ENCODE results near the gene ADGRA1.
"Not testable (repeated sequence)": the region's sequence is repeated elsewhere in the genome, so short reads cannot be mapped to it uniquely, and the experiment has no call there.

The ADGRA1 gene, protein sequence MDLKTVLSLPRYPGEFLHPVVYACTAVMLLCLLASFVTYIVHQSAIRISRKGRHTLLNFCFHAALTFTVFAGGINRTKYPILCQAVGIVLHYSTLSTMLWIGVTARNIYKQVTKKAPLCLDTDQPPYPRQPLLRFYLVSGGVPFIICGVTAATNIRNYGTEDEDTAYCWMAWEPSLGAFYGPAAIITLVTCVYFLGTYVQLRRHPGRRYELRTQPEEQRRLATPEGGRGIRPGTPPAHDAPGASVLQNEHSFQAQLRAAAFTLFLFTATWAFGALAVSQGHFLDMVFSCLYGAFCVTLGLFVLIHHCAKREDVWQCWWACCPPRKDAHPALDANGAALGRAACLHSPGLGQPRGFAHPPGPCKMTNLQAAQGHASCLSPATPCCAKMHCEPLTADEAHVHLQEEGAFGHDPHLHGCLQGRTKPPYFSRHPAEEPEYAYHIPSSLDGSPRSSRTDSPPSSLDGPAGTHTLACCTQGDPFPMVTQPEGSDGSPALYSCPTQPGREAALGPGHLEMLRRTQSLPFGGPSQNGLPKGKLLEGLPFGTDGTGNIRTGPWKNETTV

DNA sequence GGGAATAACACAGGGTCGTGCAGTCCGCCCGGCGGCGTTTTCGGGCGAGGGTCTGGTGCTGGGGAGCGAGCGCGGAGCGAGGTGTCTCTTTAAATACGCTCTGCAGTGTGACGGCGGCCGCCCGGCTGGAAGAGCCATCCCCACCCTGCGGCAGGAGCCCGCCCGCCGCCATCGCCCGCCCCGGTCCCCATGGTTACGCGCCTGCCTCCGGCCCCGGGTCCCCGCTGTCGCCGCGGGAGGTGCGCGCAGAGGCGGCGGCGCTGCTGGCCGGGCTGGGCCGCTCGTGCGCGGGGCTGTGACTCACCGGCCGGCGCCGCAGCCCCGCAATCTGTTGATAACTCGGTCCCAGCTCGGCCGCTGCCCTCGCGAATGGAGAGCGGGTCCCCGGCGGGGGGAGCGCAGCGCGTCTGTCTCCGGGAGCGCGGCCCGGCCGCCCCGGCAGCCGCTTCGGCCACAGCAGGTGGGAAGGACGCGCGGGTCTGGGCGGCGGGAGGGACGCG, at the start of gene ADGRA1:
Gene ADGRA1, plus strand, starts transcription at position 246 of the 500 bp plus-strand sequence. CDS start 986 bp downstream, outside the sequence.
- no peak for DNase-seq (ENCODE audit: low spot score)

DNA sequence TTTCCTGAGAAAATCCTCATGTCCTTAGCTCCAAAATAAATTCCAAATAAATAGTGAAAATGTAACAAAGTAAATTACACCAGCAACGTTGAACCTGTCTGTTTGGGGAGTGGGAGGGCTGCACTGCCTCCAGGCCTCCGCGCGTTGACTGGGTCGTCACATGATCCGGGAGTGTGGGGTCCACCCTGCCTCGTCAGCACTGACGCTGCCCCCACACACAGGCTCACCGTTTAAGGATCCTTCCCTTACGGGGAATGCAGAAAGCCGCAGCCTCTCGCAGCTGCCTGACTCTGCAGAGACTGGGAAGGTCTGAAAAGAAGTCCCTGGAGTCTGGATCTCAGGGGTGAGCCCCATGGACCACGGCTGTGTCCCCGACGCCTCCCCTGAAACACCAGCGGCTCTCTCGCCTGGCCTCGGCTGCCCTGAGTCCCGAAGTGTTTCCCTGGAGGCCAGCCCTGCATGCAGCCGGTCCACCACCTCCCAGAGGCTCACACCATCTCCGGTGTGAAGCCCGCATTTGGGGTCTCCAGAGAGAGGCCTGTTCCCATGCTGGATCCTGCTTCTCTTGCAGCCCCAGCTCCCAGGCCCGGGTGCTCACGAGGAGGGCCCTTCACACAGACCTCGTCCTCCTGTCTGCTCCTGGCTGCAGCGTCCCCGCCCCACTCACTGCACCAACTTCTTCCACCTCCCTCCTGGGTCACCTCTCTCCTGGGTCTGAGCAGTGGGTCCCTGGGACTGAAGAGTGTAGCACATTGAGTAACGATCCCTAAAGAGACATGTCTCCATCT, 49.5 kb upstream of the ADGRA1 start:
- no peak for DNase-seq (ENCODE audit: low spot score)

DNA sequence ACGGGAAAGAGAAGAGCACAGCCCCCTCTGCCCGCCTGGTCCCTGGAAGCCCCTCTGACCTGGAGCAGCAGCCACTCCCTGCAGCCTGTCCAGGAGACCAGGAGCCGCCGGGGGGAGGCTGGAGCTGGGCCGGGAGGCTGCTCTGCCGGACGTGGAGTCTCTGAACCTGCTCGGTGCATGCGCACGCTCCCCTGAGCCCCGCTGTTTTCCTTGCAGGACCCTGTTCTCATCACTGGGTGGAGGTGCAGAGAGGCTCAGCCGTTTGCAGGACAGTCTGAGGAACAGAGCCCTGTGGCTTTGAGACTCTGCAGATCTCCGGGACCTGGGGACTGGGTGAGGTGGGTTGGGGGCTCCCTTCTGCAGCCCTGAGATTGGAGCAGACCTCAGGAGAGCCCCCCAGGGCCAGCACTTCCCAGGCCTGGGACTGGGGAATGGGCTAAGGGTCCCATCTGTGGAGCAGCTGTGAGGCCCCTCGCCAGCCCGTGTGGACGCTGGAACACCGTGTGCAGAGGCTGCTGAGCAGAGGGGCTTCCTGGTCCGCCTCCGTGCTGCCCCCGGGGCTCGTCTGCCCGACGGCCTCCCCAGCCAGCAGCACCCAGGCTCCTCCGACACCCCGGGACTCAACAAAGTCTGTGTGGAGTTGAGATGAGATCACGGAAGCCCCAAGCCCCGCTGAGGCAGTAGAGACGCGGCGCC, 48.5 kb upstream of the ADGRA1 start:
- DNase-seq (ENCODE audit: low spot score) = no peak

DNA sequence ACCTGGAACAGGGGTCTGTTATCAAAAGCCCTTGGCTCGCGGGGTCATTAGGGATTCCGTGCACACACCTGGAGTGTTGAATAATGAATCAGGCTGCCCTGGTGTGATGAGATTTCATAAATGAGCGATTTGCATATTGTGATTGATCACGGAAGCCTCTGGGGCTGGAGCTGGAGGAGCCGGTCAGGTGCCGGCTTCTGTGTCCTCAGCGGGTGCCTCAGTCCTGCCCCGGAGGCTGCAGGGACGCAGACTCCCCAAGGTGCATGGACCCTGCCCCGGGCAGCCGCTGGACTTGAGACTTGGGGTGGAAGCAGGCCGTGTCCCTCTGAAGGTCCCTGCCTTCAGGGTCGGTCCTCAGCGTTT, 47.9 kb upstream of the ADGRA1 start:
- no peak for DNase-seq (ENCODE audit: low spot score)

DNA sequence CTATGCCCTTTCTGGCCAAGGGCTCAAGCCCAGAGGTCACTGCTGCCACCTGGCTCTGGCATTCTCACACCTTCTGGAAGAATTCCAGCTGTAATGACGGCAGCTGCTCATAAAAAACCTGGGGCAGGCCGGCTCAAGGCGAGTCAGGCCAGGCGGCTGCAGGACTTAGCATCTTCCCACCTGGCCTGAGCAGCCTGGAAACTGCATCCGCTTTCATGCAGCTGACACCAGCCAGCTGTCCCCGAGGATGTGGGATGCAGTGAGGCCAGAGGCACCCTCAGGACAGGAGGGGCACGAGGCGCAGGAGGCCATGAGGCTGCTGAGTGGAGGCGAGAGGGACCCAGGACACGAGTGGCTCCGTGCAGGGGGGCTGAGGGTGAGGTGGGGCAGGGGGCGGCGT, 47.5 kb upstream of the ADGRA1 start:
- peak; percentile 30 for DNase-seq (ENCODE audit: low spot score)

DNA sequence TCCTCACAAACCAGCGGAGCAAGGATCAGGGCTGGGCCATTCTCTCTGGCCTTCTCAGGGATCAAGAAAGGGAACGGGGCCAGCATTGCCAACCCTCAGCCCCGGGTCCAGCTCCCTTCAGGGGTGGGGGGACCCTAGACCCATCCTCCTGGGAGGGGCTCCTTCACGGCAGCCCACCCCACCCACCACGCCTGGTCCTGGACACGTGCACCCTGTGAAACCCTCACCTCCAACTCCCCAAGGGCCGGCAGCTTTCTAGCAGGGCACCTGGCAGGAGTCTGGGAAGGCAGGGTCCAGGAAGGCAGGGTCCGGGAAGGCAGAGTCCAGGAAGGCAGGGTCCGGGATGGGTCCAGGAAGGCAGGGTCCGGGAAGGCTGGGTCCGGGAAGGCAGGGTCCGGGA, 46.6 kb upstream of the ADGRA1 start:
- no peak for DNase-seq (ENCODE audit: low spot score)

DNA sequence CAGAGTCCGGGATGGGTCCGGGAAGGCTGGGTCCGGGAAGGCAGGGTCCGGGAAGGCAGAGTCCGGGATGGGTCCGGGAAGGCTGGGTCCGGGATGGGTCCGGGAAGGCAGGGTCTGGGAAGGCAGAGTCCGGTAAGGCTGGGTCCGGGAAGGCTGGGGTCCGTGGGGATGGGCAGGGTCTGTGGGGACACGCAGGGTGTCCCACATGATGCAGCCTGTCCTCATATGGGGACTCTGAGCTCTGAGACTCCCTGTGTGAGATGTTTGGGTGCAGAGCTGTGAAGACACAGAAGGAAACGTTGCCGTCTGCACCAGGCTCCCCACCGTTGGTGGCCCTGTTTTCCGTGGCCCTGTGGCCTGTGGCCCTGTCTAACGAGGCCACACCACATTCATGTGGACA, 45.7 kb upstream of the ADGRA1 start:
- DNase-seq (ENCODE audit: low spot score) = no peak

DNA sequence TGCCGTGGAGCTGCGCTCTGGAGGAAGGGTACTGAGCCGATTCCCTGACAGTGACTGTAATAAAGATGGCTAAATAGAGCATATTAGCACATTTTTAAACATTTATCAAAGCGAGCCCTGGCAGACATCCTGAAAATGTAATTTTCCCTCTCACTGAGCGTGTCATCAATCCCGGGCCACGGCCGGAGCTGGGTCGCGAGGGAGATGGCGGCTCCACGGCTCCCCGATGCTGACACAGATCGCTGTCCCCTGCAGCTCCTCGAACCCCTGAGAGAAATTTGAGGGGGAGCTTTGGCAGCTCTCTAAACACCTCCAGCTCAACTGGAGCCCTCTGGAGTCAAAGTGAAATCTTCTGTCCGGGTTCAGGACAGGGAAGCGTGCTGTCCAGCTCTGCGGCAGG, 44.9 kb upstream of the ADGRA1 start:
- no peak for DNase-seq (ENCODE audit: low spot score)

DNA sequence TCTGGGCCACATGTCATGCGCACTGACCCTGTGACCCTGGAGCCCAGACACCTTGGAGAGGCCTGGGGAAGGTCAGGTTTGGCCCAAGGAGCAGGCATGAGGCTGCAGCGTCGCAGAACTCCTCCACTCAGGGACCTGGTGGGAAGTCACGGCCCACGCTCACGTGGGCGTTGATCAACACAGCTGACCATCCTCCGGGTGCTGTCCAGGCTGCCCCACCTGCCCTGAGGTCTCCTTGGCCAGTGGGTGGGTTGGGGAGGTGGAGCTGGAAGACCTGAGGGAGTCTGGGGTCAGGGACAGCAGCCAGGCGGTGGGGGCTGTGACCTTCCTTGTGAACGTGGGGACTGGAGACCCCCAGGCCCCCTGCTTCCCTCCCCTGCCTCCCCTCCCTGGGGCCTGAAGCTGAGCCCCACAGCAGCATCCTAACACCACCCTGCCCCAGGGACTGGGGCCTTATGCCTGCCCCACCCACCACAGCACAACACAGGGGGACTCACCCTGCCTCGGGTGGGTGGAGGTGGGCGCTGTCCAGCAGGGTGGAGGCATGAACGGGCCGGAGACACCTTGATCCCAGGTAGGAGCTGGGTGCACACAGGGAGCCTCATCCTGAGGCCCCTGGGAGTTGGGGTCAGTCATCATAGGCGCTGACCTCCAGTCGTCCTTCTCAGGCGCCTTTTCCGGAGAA, 44.0 kb upstream of the ADGRA1 start:
- DNase-seq (ENCODE audit: low spot score) = no peak

DNA sequence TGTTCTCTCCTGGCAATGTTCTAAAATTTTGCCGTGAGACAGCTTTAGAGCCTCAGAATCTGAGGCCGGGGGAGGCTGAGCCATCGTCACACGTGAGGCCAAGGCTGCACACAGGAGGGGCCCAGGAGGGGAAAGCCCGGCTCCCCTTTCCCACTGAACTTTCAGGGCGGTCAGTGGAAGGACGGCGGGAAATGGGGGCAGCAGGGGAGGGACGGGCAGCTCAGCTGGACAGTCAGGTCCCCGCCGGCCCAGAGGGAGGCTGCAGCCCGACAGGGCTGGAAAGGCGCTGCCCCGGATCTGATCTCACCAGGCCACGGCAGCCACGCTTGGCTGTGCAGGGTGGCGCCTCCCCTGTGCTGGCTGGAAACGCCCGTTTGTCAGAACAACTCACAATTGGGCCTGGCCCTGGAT, 43.3 kb upstream of the ADGRA1 start:
- DNase-seq (ENCODE audit: low spot score) = no peak

DNA sequence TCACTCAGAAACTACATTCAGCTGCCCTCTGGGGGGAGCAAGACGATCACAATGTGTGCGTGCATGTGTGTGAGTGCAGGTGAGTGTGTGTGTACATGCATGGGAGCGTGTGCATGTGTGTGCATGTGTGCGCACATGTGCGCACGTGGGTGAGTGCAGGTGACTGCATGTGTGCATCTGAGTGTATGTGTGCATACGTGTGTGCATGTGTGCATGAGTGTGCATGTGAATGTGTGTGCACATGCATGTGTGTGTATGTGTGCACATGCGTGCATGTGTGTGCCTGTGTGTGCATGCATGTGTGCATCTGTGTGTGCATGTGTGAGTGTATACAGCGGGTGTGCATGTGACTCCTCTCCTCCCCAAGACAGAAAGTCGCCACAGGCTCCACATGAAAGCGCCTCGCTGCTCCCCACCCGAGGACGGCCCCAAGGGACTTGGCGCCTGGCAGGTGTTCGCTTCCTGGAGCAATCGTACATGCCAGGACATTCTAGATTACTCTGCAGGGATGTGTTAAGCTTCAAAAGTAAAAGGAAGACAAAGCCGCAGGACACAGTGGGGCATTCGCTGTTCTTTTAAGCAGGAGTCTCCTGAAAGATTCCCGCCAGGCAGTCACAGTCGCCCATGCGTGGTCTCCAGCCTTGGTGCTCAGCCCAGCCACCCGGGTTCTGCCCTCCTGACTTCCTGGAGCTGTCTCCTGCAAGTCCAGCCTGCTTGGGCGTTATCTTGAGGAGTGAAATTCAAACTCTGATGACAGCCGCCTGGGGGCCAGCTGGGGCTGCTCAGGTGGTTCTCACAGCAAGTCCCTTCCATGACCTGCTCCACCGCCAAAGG, 42.0 kb upstream of the ADGRA1 start:
- DNase-seq (ENCODE audit: low spot score) = no peak

DNA sequence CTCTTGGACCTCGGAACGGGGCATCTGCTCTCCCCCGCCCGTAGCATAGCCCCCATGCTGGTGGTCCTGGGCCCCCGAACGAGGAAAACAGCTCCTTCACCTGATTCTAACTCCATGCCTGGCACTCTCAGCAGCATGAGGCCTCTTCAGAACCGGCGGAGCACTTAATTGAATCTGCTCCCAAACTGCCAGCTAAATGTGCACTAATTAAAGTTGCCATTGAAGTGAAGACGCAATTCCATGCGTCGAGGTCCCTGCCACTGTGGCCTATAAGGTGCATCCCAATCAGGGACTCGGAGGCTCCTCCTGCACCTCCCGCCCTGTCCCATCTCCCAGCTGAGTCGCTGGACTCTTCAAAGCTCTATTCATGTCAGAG, 41.3 kb upstream of the ADGRA1 start:
- no peak for DNase-seq (ENCODE audit: low spot score)

DNA sequence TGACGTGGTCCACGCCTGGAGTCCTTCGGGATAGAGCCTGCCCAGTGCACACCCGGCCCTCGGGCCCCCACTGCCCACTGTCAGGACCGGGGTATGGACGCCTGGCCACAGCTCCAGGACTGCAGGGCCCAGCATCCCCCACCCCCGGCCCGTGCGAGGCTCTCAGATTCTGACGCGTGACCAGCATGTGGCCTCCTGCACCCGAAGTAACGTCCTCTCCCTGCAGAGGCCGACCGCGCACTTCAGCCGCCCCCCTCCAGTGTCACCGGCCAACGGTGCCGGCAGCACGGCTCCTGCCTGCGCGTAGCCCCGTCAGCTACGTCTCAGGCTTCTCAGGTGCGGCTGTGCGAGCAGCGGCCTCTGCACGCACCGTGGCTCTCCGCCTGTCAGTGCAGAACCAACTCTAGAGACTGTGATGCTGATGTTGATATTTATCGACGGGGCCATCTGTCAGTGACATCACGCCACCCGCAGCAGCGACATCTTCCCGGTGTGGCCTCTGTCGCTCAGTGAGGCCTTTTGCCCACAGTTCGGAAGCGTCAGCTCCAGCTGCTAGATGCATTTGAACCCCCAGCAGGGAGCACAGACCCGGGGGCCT, 40.1 kb upstream of the ADGRA1 start:
- DNase-seq (ENCODE audit: low spot score) = no peak

DNA sequence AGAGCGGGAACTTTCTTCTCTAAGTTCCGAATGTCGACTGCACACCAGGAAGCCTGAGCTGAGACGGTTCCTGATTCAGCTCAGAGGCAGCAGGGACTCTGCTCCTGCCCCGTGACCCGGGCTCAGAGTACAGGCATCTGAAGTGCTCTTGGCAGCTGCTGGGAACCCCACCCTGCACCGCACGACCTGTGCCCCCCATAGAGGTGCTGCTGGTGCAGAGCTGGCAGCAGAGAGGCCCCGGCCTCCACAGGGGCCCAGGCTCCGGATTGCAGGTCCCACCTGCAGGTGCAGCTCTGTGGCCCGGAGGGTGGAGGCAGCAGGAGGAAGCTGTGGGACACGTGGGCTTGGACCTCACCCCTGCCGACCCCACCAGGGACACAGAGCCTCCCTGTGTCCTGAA, 39.5 kb upstream of the ADGRA1 start:
- no peak for DNase-seq (ENCODE audit: low spot score)

DNA sequence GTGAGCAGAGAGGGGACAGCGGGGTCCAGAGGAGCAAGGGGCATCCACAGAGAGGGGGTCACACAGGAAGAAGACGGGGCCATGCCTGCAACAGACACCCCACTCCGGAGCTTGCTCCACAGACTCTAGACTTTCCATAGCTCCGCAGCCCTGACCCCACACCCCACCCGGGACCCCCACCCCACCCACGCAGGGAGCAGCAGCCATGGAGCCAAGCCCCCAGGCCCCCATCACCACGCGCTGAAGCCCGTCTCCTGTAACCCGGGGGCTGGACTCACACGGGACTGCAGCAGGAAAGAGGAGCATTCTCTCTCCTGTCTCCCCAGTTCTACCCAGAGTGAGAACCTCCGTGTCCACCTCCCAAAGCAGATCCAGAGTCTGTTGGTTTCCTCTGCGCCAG, 38.8 kb upstream of the ADGRA1 start:
- DNase-seq (ENCODE audit: low spot score) = no peak

DNA sequence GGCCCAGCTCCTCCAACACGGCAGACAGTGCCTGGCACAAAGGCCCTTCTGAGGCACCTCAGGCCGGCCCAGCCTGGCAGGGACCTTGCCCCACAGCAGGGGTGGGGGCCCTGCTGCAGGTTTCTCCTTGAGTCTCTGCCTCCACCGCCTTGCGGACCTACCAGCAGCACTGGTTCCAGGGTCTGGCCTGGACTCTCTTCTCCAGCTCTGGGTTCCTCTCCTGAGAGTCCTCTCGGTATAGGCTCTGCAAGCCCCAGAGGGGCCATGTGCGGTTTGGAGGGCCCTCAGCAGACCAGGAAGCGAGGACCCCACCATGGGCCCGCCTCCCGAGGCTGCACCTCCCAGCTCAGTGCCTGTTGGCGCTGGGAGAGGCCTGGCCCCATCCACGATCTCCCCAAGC, 38.1 kb upstream of the ADGRA1 start:
- DNase-seq (ENCODE audit: low spot score) = no peak

DNA sequence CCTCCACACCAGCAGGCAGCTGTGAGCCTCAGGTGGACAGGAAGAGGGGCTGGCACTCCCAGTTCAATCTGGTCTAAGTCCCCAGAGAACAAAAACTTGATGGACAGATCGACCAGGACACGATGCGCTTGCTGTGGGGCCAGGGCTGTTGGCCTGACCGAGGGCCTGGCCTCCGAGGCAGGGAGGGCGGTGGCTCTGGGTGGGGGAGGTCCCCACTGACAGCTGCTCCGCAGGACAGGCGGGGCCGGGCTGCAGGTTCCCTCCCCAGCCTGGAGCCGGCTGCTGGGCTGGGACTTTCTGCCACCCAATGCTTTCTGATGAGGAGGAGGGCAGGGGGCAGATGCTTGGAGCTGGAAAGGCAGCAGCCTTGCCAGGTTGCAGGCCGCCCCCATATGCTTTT, 37.4 kb upstream of the ADGRA1 start:
- no peak for DNase-seq (ENCODE audit: low spot score)

DNA sequence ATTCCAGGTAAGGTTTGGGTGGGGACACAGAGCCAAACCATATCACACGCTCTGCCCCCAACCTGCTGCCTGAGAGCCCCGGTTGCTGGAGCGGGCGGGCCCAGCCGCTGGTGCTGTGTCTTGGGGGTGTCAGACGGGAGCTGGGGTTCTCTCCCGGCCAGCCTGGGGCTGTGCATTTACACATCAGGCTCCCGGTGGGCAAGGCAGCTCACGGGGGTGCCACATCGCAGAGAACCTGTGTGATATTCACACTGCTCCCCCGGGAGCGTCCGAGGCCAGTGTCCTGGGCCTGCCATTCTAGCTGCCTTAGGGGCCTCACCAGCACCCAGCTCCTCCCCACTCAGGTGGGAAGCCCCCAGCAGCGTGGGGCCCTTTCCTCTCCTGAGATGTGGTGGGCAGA, 35.6 kb upstream of the ADGRA1 start:
- no peak for DNase-seq (ENCODE audit: low spot score)

DNA sequence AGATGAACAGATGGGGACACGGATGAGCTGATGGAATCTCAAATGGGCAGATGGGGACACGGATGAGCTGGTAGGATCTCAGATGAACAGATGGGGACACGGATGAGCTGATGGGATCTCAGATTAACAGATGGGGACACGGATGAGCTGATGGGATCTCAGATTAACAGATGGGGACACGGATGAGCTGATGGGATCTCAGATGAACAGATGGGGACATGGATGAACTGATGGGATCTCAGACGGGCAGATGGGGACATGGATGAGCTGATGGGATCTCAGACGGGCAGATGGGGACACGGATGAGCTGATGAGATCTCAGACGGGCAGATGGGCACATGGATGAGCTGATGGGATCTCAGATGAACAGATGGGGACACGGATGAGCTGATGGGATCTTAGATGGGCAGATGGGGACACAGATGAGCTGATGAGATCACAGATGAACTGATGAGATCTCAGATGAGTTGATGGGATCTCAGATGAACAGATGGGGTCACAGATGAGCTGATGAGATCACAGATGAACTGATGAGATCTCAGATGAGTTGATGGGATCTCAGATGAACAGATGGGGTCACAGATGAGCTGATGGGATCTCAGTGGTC, 34.1 kb upstream of the ADGRA1 start:
- not testable (repeated sequence) for DNase-seq (ENCODE audit: low spot score)

DNA sequence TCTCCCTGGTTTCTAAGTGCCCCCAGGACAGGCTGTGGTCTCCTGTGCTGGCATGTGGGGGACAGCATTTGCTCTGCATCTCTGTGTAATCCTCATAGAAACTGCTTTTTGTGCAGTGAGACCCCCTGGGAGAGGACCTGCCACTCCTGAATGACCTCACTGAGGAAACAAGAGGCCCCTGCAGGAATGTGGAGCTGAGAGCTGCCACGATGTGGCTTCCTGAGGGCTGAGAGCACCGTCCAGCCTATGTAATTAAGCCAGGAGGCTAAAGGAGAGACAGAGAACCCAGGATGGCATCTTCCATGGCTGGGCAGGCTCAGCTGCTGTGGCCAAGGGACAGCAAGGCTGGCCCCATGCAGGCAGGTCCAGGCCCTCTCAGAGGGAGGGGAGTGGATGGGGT, 32.3 kb upstream of the ADGRA1 start:
- no peak for DNase-seq (ENCODE audit: low spot score)
